Subcutaneous abdominal adipose tissue (tissue), 5 donors: ENCODE measurements around the gene ARID3A.

ENCODE experiments used
- H3K27ac ChIP-seq: one replicate; pipeline ENCODE4 v1.7.0; 2013; ENCODE audit warnings: low read depth, mild to moderate bottlenecking, inconsistent platforms, low read length, moderate library complexity
- H3K27me3 ChIP-seq, 5 donors: one replicate each; pipeline ENCODE4 v1.7.0; 2013; ENCODE audit warnings: low read length in 5 of 5, inconsistent platforms in 1 of 5; ENCODE audit not compliant: control insufficient read depth in 5 of 5, insufficient read depth in 4 of 5
- H3K36me3 ChIP-seq, 5 donors: one replicate each; pipeline ENCODE4 v1.7.0; 2013; ENCODE audit warnings: low read length in 5 of 5; ENCODE audit not compliant: control insufficient read depth in 5 of 5, insufficient read depth in 5 of 5
- H3K4me1 ChIP-seq, 5 donors: one replicate each; pipeline ENCODE4 v1.7.0; 2013; ENCODE audit warnings: low read length in 5 of 5, mild to moderate bottlenecking in 3 of 5, moderate library complexity in 1 of 5; ENCODE audit not compliant: control insufficient read depth in 5 of 5, insufficient read depth in 5 of 5
- H3K4me3 ChIP-seq, 5 donors: one replicate each; pipeline ENCODE4 v1.7.0; 2013; ENCODE audit warnings: low read length in 5 of 5, low read depth in 1 of 5
- H3K9ac ChIP-seq, 5 donors: one replicate each; pipeline ENCODE4 v1.7.0; 2013; ENCODE audit warnings: low read length in 5 of 5, mild to moderate bottlenecking in 4 of 5, moderate library complexity in 3 of 5
- H3K9me3 ChIP-seq, 5 donors: one replicate each; pipeline ENCODE4 v1.7.0; 2013; ENCODE audit warnings: low read length in 5 of 5; ENCODE audit not compliant: control insufficient read depth in 5 of 5
- donor health status: healthy.
- donor health status: healthy.
- donor health status: healthy.
- donor health status: healthy.
- donor health status: healthy.

The ARID3A gene

GRCh38 chr19:945401-946252 lies 19.8 kb downstream of the ARID3A start:
- no peaks in the 10 kb centered on the region for H3K9me3 ChIP-seq
- peaks cover 0 to 18% (median 5%) of the 10 kb centered on the region in 5 donors for H3K36me3 ChIP-seq
- no peak overlapping the region for H3K4me3 ChIP-seq
- H3K27me3 ChIP-seq: no peaks in the 10 kb centered on the region
- H3K27ac ChIP-seq: no peak overlapping the region
- peaks cover 2 to 58% (median 28%) of the 10 kb centered on the region in 5 donors for H3K4me1 ChIP-seq
- H3K9ac ChIP-seq: no peak overlapping the region

- Histone ChIP-seq H3K4me3 (no peak overlapping the region), H3K27ac (no peak overlapping the region), H3K4me1 (peaks cover 2 to 42% (median 17%) of the 10 kb centered on the region in 5 donors), H3K9ac (no peak overlapping the region), H3K27me3 (no peaks in the 10 kb centered on the region), H3K36me3 (peaks cover 0 to 18% (median 5%) of the 10 kb centered on the region in 5 donors), H3K9me3 (no peaks in the 10 kb centered on the region)
Measured at GRCh38 chr19:947090-947706, 21.4 kb downstream of the ARID3A start.

GRCh38 chr19:947707-948539 lies 22.1 kb downstream of the ARID3A start:
- Histone ChIP-seq H3K9ac (no peak overlapping the region), H3K36me3 (peaks cover 0 to 14% (median 1%) of the 10 kb centered on the region in 5 donors)

GRCh38 chr19:948842-949496 lies 23.1 kb downstream of the ARID3A start:
- Histone ChIP-seq H3K36me3 (peaks cover 0 to 5% (median 0%) of the 10 kb centered on the region in 5 donors), H3K9me3 (no peaks in the 10 kb centered on the region), H3K9ac (no peak overlapping the region), H3K27me3 (no peaks in the 10 kb centered on the region), H3K4me3 (no peak overlapping the region), H3K27ac (no peak overlapping the region), H3K4me1 (peaks cover 2 to 42% (median 28%) of the 10 kb centered on the region in 5 donors)

More at GRCh38 chr19:947707-948539, 22.1 kb downstream of the ARID3A start:
- Histone ChIP-seq H3K9me3 (no peaks in the 10 kb centered on the region), H3K27ac (no peak overlapping the region), H3K27me3 (no peaks in the 10 kb centered on the region), H3K4me1 (peaks cover 2 to 41% (median 21%) of the 10 kb centered on the region in 5 donors), H3K4me3 (no peak overlapping the region)

GRCh38 chr19:950352-951066 lies 24.7 kb downstream of the ARID3A start:
- peaks cover 0 to 28% (median 18%) of the 10 kb centered on the region in 5 donors for H3K4me1 ChIP-seq
- no peak overlapping the region for H3K4me3 ChIP-seq
- no peak overlapping the region for H3K9ac ChIP-seq
- H3K27ac ChIP-seq: no peak overlapping the region
- H3K36me3 ChIP-seq: peaks cover 0 to 5% (median 0%) of the 10 kb centered on the region in 5 donors
- no peaks in the 10 kb centered on the region for H3K9me3 ChIP-seq
- no peaks in the 10 kb centered on the region for H3K27me3 ChIP-seq

- H3K4me3 ChIP-seq: no peak overlapping the region
- no peak overlapping the region for H3K9ac ChIP-seq
- no peaks in the 10 kb centered on the region for H3K27me3 ChIP-seq
- peaks cover 0 to 5% (median 0%) of the 10 kb centered on the region in 5 donors for H3K36me3 ChIP-seq
- H3K27ac ChIP-seq: no peak overlapping the region
- H3K4me1 ChIP-seq: peaks cover 0 to 22% (median 16%) of the 10 kb centered on the region in 5 donors
- no peaks in the 10 kb centered on the region for H3K9me3 ChIP-seq
Measured at GRCh38 chr19:952049-952679, 26.3 kb downstream of the ARID3A start.

DNA sequence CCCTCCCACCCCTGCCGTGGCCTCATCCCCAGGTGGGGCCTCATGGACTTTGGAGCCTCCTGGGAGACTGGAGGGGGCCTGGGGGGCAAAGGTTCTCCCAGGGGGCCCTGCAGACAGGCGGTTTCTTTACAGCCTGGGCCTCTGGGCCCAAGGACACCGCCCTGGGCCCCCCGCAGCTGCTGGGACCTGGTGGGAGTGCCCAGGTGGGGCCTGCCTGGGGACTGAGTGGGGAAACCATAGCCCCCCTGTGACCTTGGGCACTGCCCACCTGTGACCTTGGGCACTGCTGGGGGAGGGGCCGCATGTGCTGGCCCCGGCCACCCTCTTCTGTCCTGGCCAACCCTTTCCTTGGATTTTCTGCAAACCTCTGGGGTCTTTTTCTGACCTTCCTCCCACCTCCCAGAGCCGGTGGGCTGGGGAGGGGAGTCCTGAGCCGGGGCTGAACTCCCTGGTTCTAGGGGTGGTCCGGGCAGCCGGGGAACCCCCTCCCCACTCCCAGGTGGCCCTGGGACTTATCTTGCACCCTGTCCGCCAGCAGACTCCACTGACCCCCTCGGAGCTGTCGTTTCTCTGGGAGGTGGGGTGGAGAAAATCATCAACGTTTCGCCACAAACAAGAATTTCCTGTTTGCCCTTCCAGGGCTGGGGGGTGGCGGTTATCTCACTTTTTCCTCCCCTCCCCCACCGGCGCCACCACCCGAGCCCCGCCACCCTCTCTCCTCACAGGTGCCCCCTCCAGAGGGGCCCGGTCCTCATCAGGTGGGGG lies 27.0 kb downstream of the ARID3A start:
- Histone ChIP-seq H3K9me3 (no peaks in the 10 kb centered on the region), H3K4me3 (no peak overlapping the region), H3K27ac (no peak overlapping the region), H3K4me1 (peaks cover 0 to 18% (median 13%) of the 10 kb centered on the region in 5 donors), H3K27me3 (no peaks in the 10 kb centered on the region), H3K36me3 (peaks cover 0 to 3% (median 0%) of the 10 kb centered on the region in 5 donors), H3K9ac (peak overlapping the region in 1 of 5 donors; percentile 10)

DNA sequence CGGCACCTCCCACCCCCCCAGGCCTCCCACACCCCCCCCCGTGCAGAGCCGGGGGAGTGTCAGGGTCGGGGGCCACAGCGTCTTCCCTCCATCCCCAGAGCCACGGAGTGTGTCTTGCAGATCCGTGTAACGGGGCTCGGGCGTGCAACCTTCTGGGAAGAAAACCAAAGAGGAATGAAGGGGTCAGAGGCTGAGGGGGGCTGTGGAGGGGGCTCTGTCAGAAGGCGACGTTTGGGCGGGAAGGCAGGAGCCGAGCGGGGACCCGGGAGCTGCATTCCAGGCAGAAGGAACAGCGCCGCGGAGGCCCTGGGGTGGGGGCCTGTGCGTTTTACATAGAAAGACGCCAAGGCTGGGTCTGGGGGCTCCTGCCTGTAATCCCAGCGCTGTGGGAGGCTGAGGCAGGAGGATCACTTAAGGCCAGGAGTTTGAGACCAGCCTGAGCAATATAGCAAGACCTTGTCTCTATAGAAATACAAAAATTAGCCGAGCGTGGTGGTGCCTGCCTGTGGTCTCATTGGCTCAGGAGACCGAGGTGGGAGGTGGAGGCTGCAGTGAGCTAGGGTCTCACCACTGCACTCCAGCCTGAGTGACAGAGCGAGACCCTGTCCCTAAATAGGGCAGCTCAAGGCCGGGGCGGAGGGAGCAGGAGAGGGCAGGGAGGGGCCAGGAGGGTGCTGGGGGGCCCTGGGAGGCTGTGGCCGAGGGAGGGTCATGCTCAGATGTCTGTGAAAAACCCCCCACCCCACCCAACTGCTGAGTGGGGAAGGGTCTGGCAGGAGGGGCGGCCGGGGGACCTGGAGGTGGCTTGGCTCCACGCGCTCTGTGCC lies 27.8 kb downstream of the ARID3A start:
- Histone ChIP-seq H3K9ac (no peak overlapping the region), H3K27me3 (no peaks in the 10 kb centered on the region), H3K36me3 (no peaks in the 10 kb centered on the region), H3K4me3 (no peak overlapping the region), H3K27ac (no peak overlapping the region), H3K9me3 (no peaks in the 10 kb centered on the region), H3K4me1 (peaks cover 0 to 16% (median 8%) of the 10 kb centered on the region in 5 donors)
